HEK293 (cell line): Measurements from ENCODE around the gene PAPSS2.

ENCODE experiments used
- HIC1 ChIP-seq: fragments of 450-650 bp; formaldehyde crosslinking; IDR thresholded peaks from 2 replicates; pipeline ENCODE4 v1.5.1; 2016; ENCODE audit warnings: missing biosample characterization, missing genetic modification characterization
- KLF7 ChIP-seq: fragments of 450-650 bp; formaldehyde crosslinking; IDR thresholded peaks from 2 replicates; pipeline ENCODE4 v1.5.1; 2016; ENCODE audit warnings: missing biosample characterization, missing genetic modification characterization, borderline replicate concordance
- KLF8 ChIP-seq: fragments of 450-650 bp; formaldehyde crosslinking; IDR thresholded peaks from 2 replicates; pipeline ENCODE4 v1.5.1; 2016; ENCODE audit warnings: missing biosample characterization, missing genetic modification characterization
- SALL2 ChIP-seq: fragments of 450-650 bp; formaldehyde crosslinking; IDR thresholded peaks from 2 replicates; pipeline ENCODE4 v1.5.0; 2017; ENCODE audit warnings: missing biosample characterization, mild to moderate bottlenecking, missing genetic modification characterization, borderline replicate concordance
- SCRT2 ChIP-seq: fragments of 450-650 bp; formaldehyde crosslinking; IDR thresholded peaks from 2 replicates; pipeline ENCODE4 v1.5.1; 2016; ENCODE audit warnings: missing biosample characterization, missing genetic modification characterization
- SP3 ChIP-seq: fragments of 450-650 bp; formaldehyde crosslinking; IDR thresholded peaks from 2 replicates; pipeline ENCODE4 v1.5.1; 2016; ENCODE audit warnings: missing biosample characterization, missing genetic modification characterization
- ZBTB11 ChIP-seq: fragments of 450-650 bp; formaldehyde crosslinking; conservative IDR thresholded peaks from 2 replicates; pipeline ENCODE4 v1.5.1; 2016; ENCODE audit warnings: low read depth, missing biosample characterization, missing genetic modification characterization
- ZFP69B ChIP-seq: fragments of 450-650 bp; formaldehyde crosslinking; IDR thresholded peaks from 2 replicates; pipeline ENCODE4 v1.5.1; 2016; ENCODE audit warnings: missing biosample characterization, missing genetic modification characterization
- ZNF169 ChIP-seq: fragments of 450-650 bp; formaldehyde crosslinking; IDR thresholded peaks from 2 replicates; pipeline ENCODE4 v1.5.1; 2016; ENCODE audit warnings: missing biosample characterization, missing genetic modification characterization
- ZNF202 ChIP-seq: fragments of 450-650 bp; formaldehyde crosslinking; IDR thresholded peaks from 2 replicates; pipeline ENCODE4 v1.5.1; 2016; ENCODE audit warnings: missing biosample characterization, missing genetic modification characterization, borderline replicate concordance
- ZNF214 ChIP-seq: fragments of 450-650 bp; formaldehyde crosslinking; IDR thresholded peaks from 2 replicates; pipeline ENCODE4 v1.5.1; 2017; ENCODE audit warnings: missing biosample characterization, mild to moderate bottlenecking, missing genetic modification characterization, borderline replicate concordance
- ZNF239 ChIP-seq: fragments of 450-650 bp; formaldehyde crosslinking; IDR thresholded peaks from 2 replicates; pipeline ENCODE4 v1.5.1; 2016; ENCODE audit warnings: missing biosample characterization, missing genetic modification characterization
- ZNF274 ChIP-seq, 2 experiments: fragments of 200-500 bp in 1 of 2; fragments of 450-650 bp in 1 of 2; sonication (Bioruptor generic) in 1 of 2; formaldehyde crosslinking in 1 of 2; IDR thresholded peaks; 2 replicates each; pipeline versions ENCODE4 v1.5.1 to v1.6.1; 2014 to 2016; ENCODE audit warnings: borderline replicate concordance in 1 of 2, inconsistent platforms in 1 of 2, low read length in 1 of 2, missing biosample characterization in 1 of 2, missing genetic modification characterization in 1 of 2
- ZNF292 ChIP-seq: fragments of 450-650 bp; formaldehyde crosslinking; IDR thresholded peaks from 2 replicates; pipeline ENCODE4 v1.5.1; 2016; ENCODE audit warnings: low read depth, missing biosample characterization, missing genetic modification characterization, borderline replicate concordance
- ZNF350 ChIP-seq: fragments of 450-650 bp; formaldehyde crosslinking; IDR thresholded peaks from 2 replicates; pipeline ENCODE4 v1.5.0; 2017; ENCODE audit warnings: missing biosample characterization, mild to moderate bottlenecking, missing genetic modification characterization
- ZNF354C ChIP-seq: fragments of 450-650 bp; formaldehyde crosslinking; IDR thresholded peaks from 2 replicates; pipeline ENCODE4 v1.5.1; 2016; ENCODE audit warnings: missing biosample characterization, missing genetic modification characterization, low read depth, borderline replicate concordance
- ZNF426 ChIP-seq: fragments of 450-650 bp; formaldehyde crosslinking; IDR thresholded peaks from 2 replicates; pipeline ENCODE4 v1.5.1; 2017; ENCODE audit warnings: missing biosample characterization, missing genetic modification characterization, mild to moderate bottlenecking, inconsistent platforms, moderate library complexity
- ZNF433 ChIP-seq: fragments of 450-650 bp; formaldehyde crosslinking; IDR thresholded peaks from 2 replicates; pipeline ENCODE4 v1.5.1; 2016; ENCODE audit warnings: missing biosample characterization, missing genetic modification characterization, low read depth
- ZNF518A ChIP-seq: fragments of 450-650 bp; formaldehyde crosslinking; conservative IDR thresholded peaks from 2 replicates; pipeline ENCODE4 v1.5.1; 2016; ENCODE audit warnings: low read depth, missing biosample characterization, missing genetic modification characterization
- ZNF529 ChIP-seq: fragments of 450-650 bp; formaldehyde crosslinking; IDR thresholded peaks from 2 replicates; pipeline ENCODE4 v1.5.1; 2017; ENCODE audit warnings: missing genetic modification characterization, missing biosample characterization; ENCODE audit not compliant: insufficient replicate concordance
- ZNF530 ChIP-seq: fragments of 450-650 bp; formaldehyde crosslinking; IDR thresholded peaks from 2 replicates; pipeline ENCODE4 v1.5.1; 2016; ENCODE audit warnings: low read depth, missing biosample characterization, missing genetic modification characterization
- ZNF548 ChIP-seq: fragments of 450-650 bp; formaldehyde crosslinking; IDR thresholded peaks from 2 replicates; pipeline ENCODE4 v1.5.1; 2016; ENCODE audit warnings: missing biosample characterization, missing genetic modification characterization
- ZNF560 ChIP-seq: fragments of 450-650 bp; formaldehyde crosslinking; IDR thresholded peaks from 2 replicates; pipeline ENCODE4 v1.5.1; 2017; ENCODE audit warnings: missing biosample characterization, missing genetic modification characterization, borderline replicate concordance
- ZNF658 ChIP-seq: fragments of 450-650 bp; formaldehyde crosslinking; IDR thresholded peaks from 2 replicates; pipeline ENCODE4; 2016; ENCODE audit warnings: missing biosample characterization, missing genetic modification characterization
- ZNF692 ChIP-seq: fragments of 450-650 bp; formaldehyde crosslinking; IDR thresholded peaks from 2 replicates; pipeline ENCODE4 v1.5.1; 2016; ENCODE audit warnings: missing biosample characterization, missing genetic modification characterization
- ZSCAN23 ChIP-seq: fragments of 450-650 bp; formaldehyde crosslinking; IDR thresholded peaks from 2 replicates; pipeline ENCODE4 v1.5.1; 2016; ENCODE audit warnings: missing biosample characterization, missing genetic modification characterization
- ZSCAN30 ChIP-seq: fragments of 450-650 bp; IDR thresholded peaks from 2 replicates; pipeline ENCODE4 v1.5.1; 2018; ENCODE audit warnings: missing biosample characterization, mild to moderate bottlenecking, missing genetic modification characterization, moderate library complexity
- ZXDB ChIP-seq: fragments of 450-650 bp; formaldehyde crosslinking; IDR thresholded peaks from 2 replicates; pipeline ENCODE4 v1.5.1; 2016; ENCODE audit warnings: missing biosample characterization, missing genetic modification characterization

PAPSS2 gene

GRCh38 chr10:87658321-87658795, 1.3 kb upstream of the PAPSS2 start (continued):
- TF ChIP-seq ZNF214 (tag by site-specific recombination) (no peak), KLF7 (tag by site-specific recombination) (no peak), ZNF692 (tag by site-specific recombination) (no peak), ZSCAN23 (0 out of 2 replicates have a peak, but pooled peaks have one; percentile 16), KLF8 (tag by site-specific recombination) (peak; percentile 77), ZNF530 (no peak), ZNF518A (tag by site-specific recombination) (0 out of 2 replicates have a peak, but pooled peaks have one; percentile 13), SP3 (tag by site-specific recombination) (0 out of 2 replicates have a peak, but pooled peaks have one; percentile 28), ZNF354C (tag by site-specific recombination) (no peak), ZNF658 (tag by site-specific recombination) (no peak), ZNF239 (tag by site-specific recombination) (no peak), SALL2 (tag by site-specific recombination) (no peak), ZNF292 (no peak), ZFP69B (no peak), ZNF433 (no peak), ZNF529 (tag by site-specific recombination) (no peak), HIC1 (tag by site-specific recombination) (no peak), ZBTB11 (no peak), ZNF548 (no peak), ZSCAN30 (tag by site-specific recombination) (peak; percentile 13; the same call in 1 of the 2 replicates), ZNF202 (tag by site-specific recombination) (no peak), SCRT2 (tag by site-specific recombination) (no peak), ZXDB (tag by site-specific recombination) (peak; percentile 38; the same call in 1 of the 2 replicates), ZNF169 (tag by site-specific recombination) (no peak), ZNF426 (tag by site-specific recombination) (no peak), ZNF350 (tag by site-specific recombination) (no peak), ZNF274 (IDR thresholded peaks at IDR 0.05; ENCODE audit: low read length) (no peak), ZNF274 (tag by site-specific recombination; IDR thresholded peaks at IDR 0.05; ENCODE audit: borderline replicate concordance) (no peak), ZNF560 (no peak)
